BJ (cell line): ENCODE results near the gene CDCP2. TPM values are rescaled to one million over a fixed set of nuclear protein-coding genes. Genes with fewer than 3 reads are reported as not detected.

Source experiments
- CTCF ChIA-PET: fragments of 350-600 bp; formaldehyde crosslinking; extraction: SDS; loops from one replicate; lab custom pipeline; 2021; ENCODE audit warnings: antibody characterized with exemption, inconsistent platforms; lab: Yijun Ruan, JAX
- POLR2A ChIA-PET: fragments of 300-600 bp; sonication (Branson Sonifier 250); formaldehyde crosslinking; extraction: SDS; loops from one replicate; lab custom pipeline; 2021; ENCODE audit warnings: antibody characterized with exemption; lab: Charles Lee
- DNase-seq: peaks from one replicate; pipeline ENCODE4 v3.0.0-alpha.2; 2011; ENCODE audit warnings: low read depth
- H3K27me3 ChIP-seq: 2 replicates; pipeline ENCODE4 v1.6.0; 2011; ENCODE audit warnings: low read length; ENCODE audit not compliant: control insufficient read depth, insufficient read depth
- H3K36me3 ChIP-seq: 2 replicates; pipeline ENCODE4 v1.5.1; 2011; ENCODE audit warnings: low read length; ENCODE audit not compliant: control insufficient read depth, insufficient read depth
- H3K4me3 ChIP-seq: 2 replicates; pipeline ENCODE4 v1.5.1; 2011; ENCODE audit warnings: low read depth, mild to moderate bottlenecking, control low read depth, low read length
- polyA plus RNA-seq: library from polyadenylated mRNA; depleted of rRNA; stranded (reverse); fragments of >200 nt; gene quantifications from 2 replicates; pipeline ENCODE4 v1.2.3, GENCODE V29; 2011
- TF ChIP-seq, protein P1 (sequence below): IDR thresholded peaks from 2 replicates; pipeline ENCODE4 v1.5.1; 2011; ENCODE audit warnings: low read depth, mild to moderate bottlenecking, control low read depth, inconsistent platforms, low read length, moderate library complexity; ENCODE audit not compliant: insufficient read depth

CDCP2 gene
- polyA plus RNA-seq, 1 experiment: not detected

DNA sequence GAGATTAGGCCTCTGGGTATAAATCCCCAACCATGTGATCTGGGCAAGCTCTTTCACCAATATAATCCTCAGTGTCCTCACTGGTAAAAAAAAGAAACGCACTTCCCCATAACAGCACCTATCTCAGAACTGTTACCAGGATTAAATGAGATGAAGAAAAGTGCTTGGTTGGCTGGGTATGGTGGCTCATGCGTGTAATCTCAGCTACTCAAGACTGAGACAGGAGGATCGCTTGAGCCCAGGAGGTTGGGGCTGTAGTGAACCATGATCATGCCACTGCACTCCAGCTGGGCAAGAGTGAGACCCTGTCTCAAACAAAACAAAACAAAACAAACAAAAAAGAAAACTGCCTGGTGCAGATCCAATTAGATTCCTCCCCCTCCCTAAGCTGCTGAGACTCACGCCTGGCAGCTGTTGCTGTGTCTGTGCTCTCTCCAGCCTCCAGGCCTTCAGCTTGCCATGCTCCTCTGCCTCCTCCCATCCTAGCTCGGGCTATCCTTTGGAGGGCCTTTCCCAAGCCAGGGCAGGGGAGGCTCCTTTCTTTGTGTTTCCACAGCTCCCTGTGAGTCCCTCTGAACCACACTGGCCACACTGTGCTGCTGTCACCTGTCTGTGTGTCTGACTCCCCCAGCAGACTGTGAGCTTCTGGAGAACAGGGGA lies 28.0 kb upstream of the CDCP2 start:
- TF ChIP-seq, protein P1, sequence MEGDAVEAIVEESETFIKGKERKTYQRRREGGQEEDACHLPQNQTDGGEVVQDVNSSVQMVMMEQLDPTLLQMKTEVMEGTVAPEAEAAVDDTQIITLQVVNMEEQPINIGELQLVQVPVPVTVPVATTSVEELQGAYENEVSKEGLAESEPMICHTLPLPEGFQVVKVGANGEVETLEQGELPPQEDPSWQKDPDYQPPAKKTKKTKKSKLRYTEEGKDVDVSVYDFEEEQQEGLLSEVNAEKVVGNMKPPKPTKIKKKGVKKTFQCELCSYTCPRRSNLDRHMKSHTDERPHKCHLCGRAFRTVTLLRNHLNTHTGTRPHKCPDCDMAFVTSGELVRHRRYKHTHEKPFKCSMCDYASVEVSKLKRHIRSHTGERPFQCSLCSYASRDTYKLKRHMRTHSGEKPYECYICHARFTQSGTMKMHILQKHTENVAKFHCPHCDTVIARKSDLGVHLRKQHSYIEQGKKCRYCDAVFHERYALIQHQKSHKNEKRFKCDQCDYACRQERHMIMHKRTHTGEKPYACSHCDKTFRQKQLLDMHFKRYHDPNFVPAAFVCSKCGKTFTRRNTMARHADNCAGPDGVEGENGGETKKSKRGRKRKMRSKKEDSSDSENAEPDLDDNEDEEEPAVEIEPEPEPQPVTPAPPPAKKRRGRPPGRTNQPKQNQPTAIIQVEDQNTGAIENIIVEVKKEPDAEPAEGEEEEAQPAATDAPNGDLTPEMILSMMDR: no peak
- POLR2A ChIA-PET: no interaction called here
- Histone ChIP-seq H3K27me3 (no peaks in the 10 kb centered on the region), H3K4me3 (no peak overlapping the region), H3K36me3 (no peaks in the 10 kb centered on the region)
- DNase-seq: no peak
- CTCF ChIA-PET: interaction anchor here (0.9 to 2.3 kb wide), 3 partner anchors 8 to 309 kb away, joined by 3 to 8 read pairs (median 7); no protein-coding TSS in a partner anchor

DNA sequence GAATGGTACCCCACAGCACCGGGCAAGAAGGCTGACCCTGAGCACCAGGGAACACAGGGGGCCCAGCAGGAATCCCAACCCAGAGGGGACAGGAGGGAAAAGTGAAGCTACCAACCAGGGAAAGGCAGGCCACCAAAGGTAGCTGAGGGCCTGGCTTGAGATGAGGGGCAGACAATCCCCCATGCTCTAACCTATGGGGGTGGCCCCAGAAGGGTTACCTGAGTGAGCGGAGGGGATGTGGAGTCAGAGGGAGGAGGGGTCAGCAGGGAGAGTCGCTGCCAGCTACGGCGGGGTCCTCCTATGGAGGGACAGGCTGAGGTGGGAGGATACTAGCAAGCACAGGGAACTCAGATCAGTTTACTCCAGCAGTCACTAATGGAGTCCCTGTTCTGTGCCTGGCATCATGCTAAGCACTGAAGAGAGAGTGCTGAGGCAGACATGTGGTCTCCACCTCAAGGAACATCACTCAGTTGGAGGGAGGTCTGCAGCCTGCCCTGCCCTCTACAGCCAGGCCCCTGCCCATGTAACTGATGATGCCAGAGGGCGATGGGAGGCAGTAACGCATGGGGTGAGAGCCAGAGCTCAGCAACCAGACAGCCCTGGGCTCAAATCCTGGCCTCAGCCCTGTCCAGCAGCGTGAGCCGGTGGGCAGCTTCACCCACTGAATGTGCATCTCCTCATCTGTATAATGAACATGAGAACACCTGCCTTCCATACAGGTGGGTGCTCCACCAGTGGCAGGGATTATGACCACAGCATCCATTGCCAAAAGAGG lies 25.7 kb upstream of the CDCP2 start:
- TF ChIP-seq, protein P1: no peak
- POLR2A ChIA-PET: no interaction called here
- Histone ChIP-seq H3K36me3 (no peaks in the 10 kb centered on the region; the same call in 1 of the 2 replicates), H3K4me3 (no peak overlapping the region), H3K27me3 (no peaks in the 10 kb centered on the region)
- DNase-seq: no peak
- CTCF ChIA-PET: no interaction called here

DNA sequence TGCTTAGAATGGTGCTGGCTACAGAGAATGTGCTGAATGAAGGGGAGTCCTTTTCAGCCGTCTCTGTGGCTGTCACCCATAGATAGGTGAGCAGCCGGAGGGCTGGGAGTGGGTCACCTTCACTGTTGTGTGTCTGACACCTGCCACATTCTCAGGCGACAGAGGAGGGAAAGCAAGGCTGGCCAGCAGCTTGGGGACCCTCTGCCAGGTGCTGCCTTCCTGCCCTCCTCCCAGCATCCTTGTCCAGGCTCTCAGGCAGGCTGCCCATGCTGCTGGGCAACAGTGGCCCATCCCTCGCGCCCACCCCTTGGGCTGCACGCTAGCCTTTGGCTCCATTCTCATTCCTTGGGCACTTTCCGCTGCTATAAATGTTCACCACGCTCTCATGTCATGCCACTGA lies 24.9 kb upstream of the CDCP2 start:
- no peaks in the 10 kb centered on the region for H3K27me3 ChIP-seq
- TF ChIP-seq, protein P1: no peak
- no peak overlapping the region for H3K4me3 ChIP-seq
- CTCF ChIA-PET: no interaction called here
- H3K36me3 ChIP-seq: no peaks in the 10 kb centered on the region; the same call in 1 of the 2 replicates
- POLR2A ChIA-PET: no interaction called here
- DNase-seq: no peak

DNA sequence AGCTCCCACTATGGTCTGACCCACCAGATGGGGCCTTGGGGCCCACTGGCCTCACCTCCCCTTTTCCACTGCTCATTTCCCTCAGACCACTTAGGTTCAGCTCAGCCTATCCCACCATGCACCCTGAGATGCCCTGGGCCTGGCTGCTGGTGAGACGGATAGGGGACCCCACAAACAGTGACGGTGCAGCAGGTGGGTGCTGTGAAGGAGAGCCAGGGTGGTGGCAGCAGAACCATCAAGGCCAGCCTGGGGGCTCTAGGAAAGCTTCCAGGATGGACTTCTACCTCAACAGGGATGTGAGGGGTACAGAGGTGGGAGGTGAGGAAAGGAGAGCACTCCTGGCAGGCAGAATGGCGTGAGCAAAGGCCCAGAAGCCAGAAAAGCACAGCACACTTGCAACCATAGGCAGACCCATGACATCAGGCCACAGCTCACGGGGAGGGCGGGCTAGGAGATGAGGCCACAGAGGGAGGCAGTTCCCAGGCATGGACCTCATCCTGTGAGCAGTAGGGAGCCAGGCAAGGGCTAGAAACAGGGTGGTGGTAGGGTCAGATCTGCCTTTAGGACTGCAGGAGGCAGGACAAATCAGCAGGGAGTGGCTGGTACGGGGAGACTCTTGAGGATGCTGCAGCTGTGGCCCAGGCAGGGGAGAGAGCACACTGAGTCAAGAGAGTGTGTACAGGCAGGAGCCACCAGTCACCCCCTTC lies 24.0 kb upstream of the CDCP2 start:
- CTCF ChIA-PET: interaction anchor here (0.8 kb wide), 1 partner anchor 66 kb away, joined by 3 read pairs; no protein-coding TSS in a partner anchor
- H3K36me3 ChIP-seq: no peaks in the 10 kb centered on the region; the same call in 1 of the 2 replicates
- no peaks in the 10 kb centered on the region for H3K27me3 ChIP-seq
- POLR2A ChIA-PET: no interaction called here
- TF ChIP-seq, protein P1: no peak
- DNase-seq: no peak
- no peak overlapping the region for H3K4me3 ChIP-seq

DNA sequence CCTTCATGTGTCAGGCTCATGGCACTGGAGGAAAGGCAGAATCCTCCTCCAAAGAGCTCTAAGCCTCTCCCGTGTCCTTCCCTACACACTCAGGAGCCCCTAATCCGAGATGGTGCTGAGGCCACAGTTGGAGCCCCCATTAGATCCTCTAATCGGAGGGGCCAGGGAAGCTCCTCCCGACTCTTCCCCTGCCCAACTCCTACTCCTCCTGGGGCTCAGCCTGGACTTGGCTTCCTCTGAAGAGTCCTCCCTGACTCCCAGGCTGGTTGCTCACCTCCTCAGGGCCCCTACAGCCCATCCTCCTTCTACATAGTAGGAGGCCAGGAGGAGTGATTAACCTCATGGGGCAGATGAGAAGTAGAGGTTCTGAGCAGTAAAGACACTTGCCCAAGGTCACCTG lies 21.3 kb upstream of the CDCP2 start:
- no peak overlapping the region for H3K4me3 ChIP-seq
- H3K27me3 ChIP-seq: no peaks in the 10 kb centered on the region
- no peak for DNase-seq
- POLR2A ChIA-PET: no interaction called here
- H3K36me3 ChIP-seq: no peaks in the 10 kb centered on the region; the same call in 1 of the 2 replicates
- TF ChIP-seq, protein P1: no peak
- CTCF ChIA-PET: interaction anchor here (2.4 kb wide), 1 partner anchor 8 kb away, joined by 8 read pairs; no protein-coding TSS in a partner anchor
